ENCODE results near the gene E2F3. TPM values are rescaled to one million over a fixed set of nuclear protein-coding genes. Genes with fewer than 3 reads are reported as not detected.

E2F3 gene
- total RNA-seq, 6 experiments from 2014 or later = 1.1 to 6.3 (median 4.1) TPM

- Histone ChIP-seq H3K4me1 (no peaks in the 10 kb centered on the region), H3K9me3 (no peaks in the 10 kb centered on the region), H3K27me3 (no peaks in the 10 kb centered on the region), H3K27ac (no peak overlapping the region), H3K4me3 (no peak overlapping the region), H3K36me3 (no peaks in the 10 kb centered on the region)
- no peak for DNase-seq
- intact Hi-C loops (cut with DNase I) = no loop called here
- TF ChIP-seq CTCF (IDR thresholded peaks at IDR 0.05) (no peak), POLR2A (IDR thresholded peaks at IDR 0.05) (no peak)
- no peak for ATAC-seq
- 69% methylated on average over 3 of the region's 3 CpGs for WGBS (ENCODE audit: insufficient coverage, low coverage, low lambda C conversion rate, missing lambda C conversion rate)
These were observed 26.2 kb upstream of the E2F3 start for GRCh38 chr6:20375436-20375835.

- H3K36me3 ChIP-seq = no peaks in the 10 kb centered on the region
- intact Hi-C loops (cut with DNase I) = no loop called here
- 39% methylated on average over 5 of the region's 5 CpGs for WGBS (ENCODE audit: insufficient coverage, low coverage, low lambda C conversion rate, missing lambda C conversion rate)
- DNase-seq = no peak
- no peak overlapping the region for H3K27ac ChIP-seq
- ATAC-seq = no peak
- no peaks in the 10 kb centered on the region for H3K27me3 ChIP-seq
- no peaks in the 10 kb centered on the region for H3K4me1 ChIP-seq
- no peaks in the 10 kb centered on the region for H3K9me3 ChIP-seq
- no peak for TF ChIP-seq CTCF (IDR thresholded peaks at IDR 0.05)
- no peak for TF ChIP-seq POLR2A (IDR thresholded peaks at IDR 0.05)
- no peak overlapping the region for H3K4me3 ChIP-seq
These were observed 23.9 kb upstream of the E2F3 start for GRCh38 chr6:20377623-20378265.

- ATAC-seq (no peak), DNase-seq (no peak)
- 83% methylated on average over 1 of the region's 1 CpG for WGBS (ENCODE audit: insufficient coverage, low coverage, low lambda C conversion rate, missing lambda C conversion rate)
- Histone ChIP-seq H3K4me1 (no peaks in the 10 kb centered on the region), H3K4me3 (no peak overlapping the region), H3K27ac (no peak overlapping the region), H3K27me3 (no peaks in the 10 kb centered on the region), H3K36me3 (no peaks in the 10 kb centered on the region), H3K9me3 (no peaks in the 10 kb centered on the region)
- no peak for TF ChIP-seq CTCF (IDR thresholded peaks at IDR 0.05)
- no peak for TF ChIP-seq POLR2A (IDR thresholded peaks at IDR 0.05)
- intact Hi-C loops (cut with DNase I) = no loop called here
These were observed 22.4 kb upstream of the E2F3 start for GRCh38 chr6:20379231-20379630.

- ATAC-seq = no peak
- Histone ChIP-seq H3K27me3 (no peaks in the 10 kb centered on the region), H3K9me3 (no peaks in the 10 kb centered on the region), H3K4me1 (no peaks in the 10 kb centered on the region), H3K4me3 (no peak overlapping the region), H3K36me3 (no peaks in the 10 kb centered on the region), H3K27ac (no peak overlapping the region)
- no peak for TF ChIP-seq CTCF (IDR thresholded peaks at IDR 0.05)
- TF ChIP-seq POLR2A (IDR thresholded peaks at IDR 0.05) = no peak
- intact Hi-C loops (cut with DNase I) = no loop called here
- DNase-seq = no peak
- 71% methylated on average over 1 of the region's 1 CpG for WGBS (ENCODE audit: insufficient coverage, low coverage, low lambda C conversion rate, missing lambda C conversion rate)
These were observed 15.5 kb upstream of the E2F3 start for GRCh38 chr6:20386218-20386617.

GRCh38 chr6:20389066-20389465, 12.6 kb upstream of the E2F3 start:
- no peak overlapping the region for H3K4me3 ChIP-seq
- no peaks in the 10 kb centered on the region for H3K9me3 ChIP-seq
- H3K4me1 ChIP-seq = no peaks in the 10 kb centered on the region
- no peaks in the 10 kb centered on the region for H3K36me3 ChIP-seq
- no peak for DNase-seq
- no peaks in the 10 kb centered on the region for H3K27me3 ChIP-seq
- no peak overlapping the region for H3K27ac ChIP-seq
- 93% methylated on average over 2 of the region's 2 CpGs for WGBS (ENCODE audit: insufficient coverage, low coverage, low lambda C conversion rate, missing lambda C conversion rate)
- intact Hi-C loops (cut with DNase I) = no loop called here
- TF ChIP-seq CTCF (IDR thresholded peaks at IDR 0.05) (no peak), POLR2A (IDR thresholded peaks at IDR 0.05) (no peak)
- ATAC-seq = no peak

Data from right lobe of liver (tissue), 6 donors.